Effector CD8-positive, alpha-beta T cell (primary cell): ENCODE results near the gene EFHC2.
A peak's percentile ranks its signal among the peaks of the same experiment; 100 is the strongest.

Experiments used
- DNase-seq: peaks from one replicate; lab custom pipeline; 2025; lab: John Stamatoyannopoulos, UW
- total RNA-seq, 4 experiments: gene quantifications; one replicate each; lab custom pipeline; 2026; lab: John Stamatoyannopoulos, UW

Gene EFHC2
- 0 to 0.85 (median 0.40) reads per million in 4 experiments for total RNA-seq

GRCh38 chrX:44343412-44344141 is at the start of gene EFHC2:
Gene EFHC2, minus strand, starts transcription at chrX:44343672. Its CDS starts 84 bp downstream, at chrX:44343588.
- DNase-seq: peak; percentile 58

DNA sequence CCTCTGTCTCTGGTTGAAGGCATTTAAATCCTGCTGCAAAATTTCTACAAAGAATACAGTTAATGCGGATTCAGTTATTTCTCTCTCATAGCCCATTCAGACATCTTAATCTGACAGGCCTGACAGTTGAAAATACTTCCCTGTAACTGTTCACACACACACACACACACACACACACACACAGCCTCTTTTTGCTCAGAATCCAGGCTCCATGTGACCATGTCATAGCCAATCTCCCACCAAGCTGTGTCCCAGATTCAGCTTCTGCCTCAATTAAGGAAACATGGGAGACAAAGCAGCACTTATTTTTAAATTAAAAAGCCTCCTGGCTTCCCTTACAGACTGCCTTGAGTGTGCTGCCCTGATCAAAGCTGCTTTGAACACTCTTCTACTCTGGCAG is 49.3 kb upstream of the EFHC2 start:
- DNase-seq: no peak

GRCh38 chrX:44384688-44385338 is 41.3 kb upstream of the EFHC2 start:
- DNase-seq: no peak

- DNase-seq: no peak
Measured at GRCh38 chrX:44382871-44383270, 39.4 kb upstream of the EFHC2 start.

DNA sequence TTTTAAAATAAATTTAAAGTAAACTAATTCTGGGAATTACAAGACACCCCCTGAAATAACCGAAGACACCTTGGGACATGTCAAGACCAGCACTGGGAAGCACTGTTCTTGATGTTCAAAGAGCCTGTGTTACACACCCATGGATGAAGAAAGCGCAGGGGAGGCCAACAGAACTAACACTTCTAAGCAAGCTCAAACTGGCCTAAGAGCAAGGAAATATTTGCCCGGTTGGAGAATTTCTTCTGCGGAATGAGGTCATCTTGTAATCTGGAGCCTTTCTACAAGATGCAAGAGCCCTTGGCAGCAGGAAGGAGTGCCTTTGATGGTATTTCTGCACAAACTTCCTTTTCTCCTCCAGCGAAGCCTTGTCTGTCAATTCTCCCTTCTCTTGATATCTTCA is 9.3 kb upstream of the EFHC2 start:
- DNase-seq: no peak

GRCh38 chrX:44349561-44349960 is 6.1 kb upstream of the EFHC2 start:
- DNase-seq: no peak

GRCh38 chrX:44344687-44345086 is 1.2 kb upstream of the EFHC2 start:
- DNase-seq: peak; percentile 0

- DNase-seq: peak; percentile 44
Measured at GRCh38 chrX:44344194-44344593, 722 bp upstream of the EFHC2 start.

DNA sequence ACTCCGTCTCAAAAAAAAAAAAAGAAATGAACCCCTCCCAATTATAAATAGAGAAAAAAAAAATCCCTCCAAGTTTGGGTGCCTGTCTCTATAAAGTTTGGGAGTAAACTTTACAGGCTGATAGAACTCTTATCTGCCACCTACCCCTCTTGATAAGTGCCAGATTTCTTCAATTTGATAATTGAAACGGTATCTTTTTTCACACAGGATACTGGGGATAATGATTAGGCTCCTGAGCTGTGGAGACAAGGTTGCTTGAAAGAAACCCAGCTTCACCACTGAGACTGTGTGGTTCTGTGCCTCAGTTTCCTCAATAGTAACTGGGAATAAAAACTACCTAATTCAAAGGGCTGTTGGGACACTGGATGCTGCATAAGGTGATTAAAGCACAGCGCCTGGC is 606 bp downstream of the EFHC2 start:
- DNase-seq: no peak

DNA sequence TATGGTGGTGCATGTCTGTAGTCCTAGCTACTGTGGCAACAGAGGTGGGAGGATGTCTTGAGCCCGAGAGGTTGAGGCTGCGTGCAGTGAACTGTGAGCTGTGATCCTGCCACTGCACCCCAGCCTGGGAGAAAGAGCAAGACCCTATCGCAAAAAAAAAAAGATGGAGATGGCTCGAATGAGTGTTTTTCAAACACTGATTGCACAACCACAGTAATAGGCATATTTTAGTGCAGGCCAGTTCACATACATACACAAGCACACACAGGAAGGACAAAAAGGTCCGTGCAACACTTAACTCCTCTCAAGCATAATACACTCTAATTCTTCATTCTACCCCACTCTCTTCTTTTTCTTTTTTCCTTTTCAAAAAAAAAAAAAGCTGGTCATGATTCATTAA is 5.1 kb downstream of the EFHC2 start:
- DNase-seq: no peak

DNA sequence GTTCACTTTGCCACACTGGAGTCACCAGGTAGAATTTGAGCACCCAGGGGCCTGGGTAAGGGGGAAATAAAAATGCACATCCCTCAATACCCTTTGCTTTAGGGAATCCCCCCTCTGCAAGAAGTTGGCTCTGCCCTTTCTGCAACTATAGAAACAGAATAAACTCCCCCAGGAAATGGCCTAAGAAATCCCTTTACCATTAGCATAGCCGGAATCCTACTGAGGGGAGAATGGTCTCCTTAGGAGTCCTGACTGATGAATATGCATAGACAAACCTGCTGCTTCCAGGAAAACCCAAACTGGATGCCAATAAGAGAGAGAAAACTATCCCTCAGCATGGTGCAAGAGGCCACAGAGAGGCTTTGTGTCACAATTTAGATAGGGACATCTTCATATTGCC is 11.0 kb downstream of the EFHC2 start:
- DNase-seq: no peak

GRCh38 chrX:44330227-44330626 is 13.2 kb downstream of the EFHC2 start:
- no peak for DNase-seq

DNA sequence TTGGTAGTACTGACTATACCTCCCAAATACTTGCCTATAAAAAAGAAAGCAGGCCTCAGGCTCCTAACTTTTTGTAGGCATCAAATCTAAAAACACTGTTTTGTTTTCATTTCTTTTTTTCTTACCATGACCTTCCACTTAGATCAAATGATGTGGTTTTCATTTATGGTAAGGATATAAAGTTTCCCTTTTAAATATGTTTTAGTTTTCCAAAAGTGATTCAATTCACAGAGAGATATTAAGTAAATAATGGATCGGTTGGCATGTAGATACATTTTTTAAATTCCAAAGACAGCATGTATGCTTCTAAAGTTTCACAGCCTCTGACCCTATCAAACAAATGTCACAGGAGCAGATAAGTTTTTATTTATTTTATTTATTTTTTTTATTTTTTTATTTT is 23.9 kb downstream of the EFHC2 start:
- DNase-seq: no peak

DNA sequence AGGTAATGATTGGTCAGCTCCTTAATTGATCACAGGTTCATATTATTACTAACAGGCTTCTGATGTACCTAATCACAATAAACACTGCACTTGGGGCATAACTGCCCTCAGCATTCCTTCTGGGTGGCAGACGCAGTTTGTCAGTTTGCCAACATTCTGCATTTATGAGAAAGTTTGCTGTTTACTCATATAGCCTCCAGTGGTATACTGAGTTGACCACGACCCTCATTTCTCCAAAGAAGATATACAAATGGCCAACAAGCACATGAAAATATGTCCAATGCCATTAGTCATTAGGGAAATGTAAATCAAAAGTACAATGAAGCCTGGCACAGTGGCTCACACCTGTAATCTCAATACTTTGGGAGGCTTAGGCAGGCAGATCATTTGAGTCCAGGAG is 26.3 kb downstream of the EFHC2 start:
- no peak for DNase-seq

DNA sequence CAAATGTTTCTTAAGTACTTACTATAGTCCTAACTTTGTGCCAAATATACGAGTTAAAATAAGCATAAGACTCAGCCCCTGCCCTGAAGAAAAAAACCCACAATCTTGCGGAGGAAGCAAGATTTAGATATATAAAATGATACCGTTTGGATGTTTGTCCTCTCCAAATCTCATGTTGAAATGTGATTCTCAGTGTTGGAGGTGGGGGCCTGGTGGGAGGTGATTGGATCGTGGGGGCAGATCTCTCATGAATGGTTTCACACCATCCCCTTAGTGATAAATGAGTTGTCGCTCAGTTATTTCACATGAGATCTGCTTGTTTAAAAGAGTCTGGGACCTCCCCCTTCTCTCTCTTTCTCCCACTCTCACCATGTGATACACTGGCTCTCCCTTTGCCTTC is 28.7 kb downstream of the EFHC2 start:
- DNase-seq: no peak

GRCh38 chrX:44314259-44314734 is 29.2 kb downstream of the EFHC2 start:
- no peak for DNase-seq

GRCh38 chrX:44312421-44312820 is 31.1 kb downstream of the EFHC2 start:
- no peak for DNase-seq

- DNase-seq: no peak
Measured at GRCh38 chrX:44310227-44310626, 33.2 kb downstream of the EFHC2 start.

DNA sequence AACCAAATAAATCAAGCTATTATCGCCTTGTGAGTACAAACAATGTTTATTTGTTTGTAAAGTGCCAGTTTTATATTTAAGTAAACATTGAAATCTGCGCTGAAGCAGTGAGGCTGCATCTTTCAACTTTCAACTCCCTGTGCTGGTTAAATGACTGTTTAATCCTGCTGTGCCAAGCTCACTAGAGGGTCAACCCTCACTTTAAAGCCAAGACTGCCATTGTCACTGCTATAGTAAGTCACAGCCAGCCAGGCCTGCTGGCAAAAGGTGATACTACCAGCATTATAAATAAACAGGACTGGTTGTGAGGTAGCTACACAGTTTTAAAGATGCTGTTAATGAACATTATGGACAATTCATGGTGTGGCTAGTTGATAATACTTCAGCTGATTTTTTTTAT is 34.6 kb downstream of the EFHC2 start:
- no peak for DNase-seq

DNA sequence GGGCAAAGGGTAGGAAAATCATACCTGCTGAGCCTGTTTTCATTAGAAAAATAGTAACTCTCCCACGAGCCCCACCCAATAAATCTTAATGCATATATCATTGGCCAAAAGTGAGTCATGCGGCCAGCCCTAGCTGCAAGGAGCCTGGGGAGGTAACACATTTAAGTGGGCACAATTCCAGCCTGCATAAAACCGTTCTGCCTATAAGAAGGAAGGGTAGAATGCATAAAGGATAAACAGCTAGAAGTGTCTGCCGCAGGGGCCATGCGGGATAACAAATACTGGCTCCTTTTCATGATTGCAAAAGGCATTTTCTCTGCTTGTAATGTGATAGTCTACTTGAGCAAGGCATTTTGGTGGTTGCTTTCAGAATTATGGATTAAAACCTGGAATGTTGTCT is 37.1 kb downstream of the EFHC2 start:
- no peak for DNase-seq

DNA sequence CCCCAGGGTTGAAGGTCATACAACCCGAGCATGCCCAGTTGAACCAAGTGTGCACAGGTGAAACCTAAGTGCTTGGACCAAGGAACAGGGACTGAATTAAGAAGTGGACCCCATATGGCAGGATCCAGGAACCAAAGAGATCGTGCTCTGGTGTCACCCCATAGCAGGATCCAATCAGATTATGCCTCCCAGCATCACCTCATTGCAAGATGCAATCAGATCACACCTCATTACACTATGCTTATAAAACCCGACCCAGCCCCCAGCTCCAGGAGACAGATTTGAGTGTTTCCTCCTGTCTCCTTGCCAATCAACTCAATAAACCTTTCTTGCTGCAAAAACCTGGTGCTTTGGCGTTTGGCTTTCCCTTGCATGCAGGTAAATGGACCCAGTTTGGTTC is 37.6 kb downstream of the EFHC2 start:
- DNase-seq: no peak

DNA sequence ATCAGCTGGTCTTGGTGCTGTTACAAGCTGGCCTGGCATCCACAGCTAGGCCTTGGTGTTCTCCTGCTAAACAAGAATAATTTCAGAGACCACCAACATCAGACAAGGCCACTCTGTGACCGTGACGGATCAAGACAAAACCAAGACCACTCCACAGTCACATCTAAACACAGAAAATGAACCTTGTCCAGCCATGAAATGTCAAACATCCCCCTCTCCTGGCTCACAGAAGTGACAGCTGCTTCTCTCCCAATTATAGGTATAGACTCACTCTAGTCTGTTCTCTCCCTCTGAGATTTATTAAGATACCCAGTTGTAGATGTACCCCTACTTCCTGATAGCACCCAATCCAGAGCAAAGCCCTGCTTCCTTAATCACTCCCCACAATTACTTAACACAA is 40.4 kb downstream of the EFHC2 start:
- DNase-seq: no peak

DNA sequence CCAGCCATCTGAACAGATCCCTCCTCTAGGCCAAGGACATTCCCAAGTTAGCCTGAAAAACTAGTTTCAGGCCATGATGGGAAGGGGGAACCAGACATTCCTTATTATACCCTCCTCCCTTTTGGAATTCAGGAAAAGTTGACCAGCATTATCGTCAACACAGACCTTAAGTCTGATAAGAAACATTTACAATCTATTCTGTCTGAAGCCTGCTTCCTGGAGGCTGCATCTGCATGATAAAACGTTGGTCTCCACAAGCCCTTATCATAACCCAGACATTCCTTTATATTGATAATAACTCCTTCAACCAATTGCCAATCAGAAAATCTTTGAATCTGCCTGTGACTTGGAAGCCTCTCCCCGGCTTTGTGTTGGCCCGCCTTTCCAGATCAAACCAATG is 44.3 kb downstream of the EFHC2 start:
- no peak for DNase-seq
